HS-5 (cell line): Measurements from ENCODE around the gene PRSS48.
"Not testable (repeated sequence)": the region's sequence is repeated elsewhere in the genome, so short reads cannot be mapped to it uniquely, and the experiment has no call there.

Source experiments
- DNase-seq: peaks from one replicate; pipeline ENCODE4 v3.0.0-alpha.2; 2012; ENCODE audit warnings: low read depth

PRSS48 gene

DNA sequence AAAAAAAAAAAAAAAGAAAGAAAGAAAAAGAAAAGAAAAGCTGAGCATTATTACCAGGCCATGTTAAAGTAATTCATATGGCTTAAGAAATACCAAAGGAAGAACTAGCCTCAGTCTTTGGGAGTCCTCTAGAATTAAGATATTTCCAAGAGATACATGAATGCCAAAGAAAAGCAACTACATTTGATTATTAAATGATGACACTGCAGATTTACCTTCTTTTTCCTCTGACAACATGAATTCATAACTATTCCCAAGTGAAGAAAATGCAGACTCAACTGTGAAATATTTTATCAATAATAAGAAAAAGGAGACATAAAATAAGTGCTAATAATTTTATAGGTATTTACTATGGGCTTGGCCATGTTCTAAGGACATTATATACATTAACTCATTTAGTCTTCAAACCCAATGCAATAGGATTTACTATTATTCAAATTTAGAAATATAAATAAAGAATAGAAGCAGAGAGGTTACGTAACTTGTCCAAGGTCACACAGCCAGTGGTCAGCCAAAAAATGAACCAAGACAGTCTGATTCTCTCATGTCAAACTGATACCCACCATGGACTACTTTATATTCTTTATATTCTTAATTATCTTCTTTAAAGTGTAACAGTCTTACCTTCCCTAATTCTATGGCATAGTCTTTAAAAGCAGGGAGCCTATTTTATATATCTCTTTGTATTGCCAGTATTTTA lies 41.5 kb downstream of the PRSS48 start:
- DNase-seq, result no peak

DNA sequence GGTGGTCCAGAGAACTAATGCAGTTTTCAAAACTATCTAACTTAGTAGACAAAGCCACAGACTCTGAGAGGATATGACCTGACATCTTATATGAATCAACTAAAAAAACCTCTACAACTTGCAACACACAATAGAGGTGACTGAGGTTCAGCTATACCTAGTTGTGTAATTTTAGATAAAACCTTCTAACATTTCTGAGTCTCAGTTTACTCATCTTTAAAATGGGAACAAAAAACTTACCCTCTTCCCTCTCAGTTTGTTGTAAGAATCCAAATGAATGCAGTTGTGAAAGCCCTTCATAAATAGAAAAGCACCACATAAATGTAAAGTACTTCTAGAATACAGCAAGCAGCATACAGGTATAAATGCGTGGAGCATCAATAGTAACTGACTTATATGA lies 42.5 kb downstream of the PRSS48 start:
- no peak for DNase-seq

- no peak for DNase-seq
Observed at GRCh38 chr4:151321586-151321985, 44.6 kb downstream of the PRSS48 start.

GRCh38 chr4:151322161-151322560 lies 45.2 kb downstream of the PRSS48 start:
- DNase-seq, result not testable (repeated sequence)

DNA sequence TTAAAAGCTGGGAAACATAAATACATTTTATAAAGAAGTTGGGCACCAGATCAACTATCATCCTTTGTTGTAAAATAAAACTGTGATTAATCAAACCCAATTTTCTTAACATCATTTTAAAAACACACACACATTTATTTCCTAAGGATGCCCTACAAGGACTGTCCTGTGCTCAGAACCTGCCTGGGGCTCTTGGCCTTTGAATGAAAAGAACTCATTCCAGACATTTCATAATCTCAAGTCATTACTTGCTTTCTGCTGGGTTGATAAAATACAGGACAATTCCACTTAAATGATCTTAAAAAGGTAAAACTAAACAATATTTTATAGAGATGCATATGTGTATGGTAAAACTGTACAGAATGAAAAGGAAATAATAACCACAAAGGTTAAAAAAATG lies 45.6 kb downstream of the PRSS48 start:
- DNase-seq, result no peak

DNA sequence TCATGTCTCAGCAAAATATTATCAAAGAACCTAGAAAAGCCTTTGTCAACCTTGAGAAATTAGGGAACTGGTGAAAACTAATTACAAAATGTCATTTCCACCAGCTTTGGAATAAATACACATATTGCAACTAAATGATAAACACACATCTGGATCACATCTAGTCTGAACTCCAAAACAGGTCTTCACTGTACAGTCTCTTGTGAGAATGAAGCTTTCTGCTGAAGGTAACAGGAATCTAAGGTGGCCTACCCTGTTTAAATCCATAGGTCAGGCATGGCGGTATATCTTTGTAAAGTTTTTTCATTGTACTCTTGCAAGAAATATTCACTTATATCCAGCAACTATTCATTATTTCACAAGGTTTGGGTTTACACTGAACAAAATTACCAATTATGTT lies 46.7 kb downstream of the PRSS48 start:
- DNase-seq, result no peak

- no peak for DNase-seq
Observed at GRCh38 chr4:151324124-151324751, 47.3 kb downstream of the PRSS48 start.

GRCh38 chr4:151324752-151325110 lies 47.8 kb downstream of the PRSS48 start:
- DNase-seq, result no peak

- DNase-seq, result no peak
Observed at GRCh38 chr4:151325111-151325948, 48.4 kb downstream of the PRSS48 start, which contains the start of gene SH3D19. SH3D19 (minus strand) TSS chr4:151325605; CDS start chr4:151325352, 253 bp downstream.

- DNase-seq, result no peak
Observed at GRCh38 chr4:151325949-151326246, 48.9 kb downstream of the PRSS48 start.

GRCh38 chr4:151329217-151330007 lies 52.5 kb downstream of the PRSS48 start:
- DNase-seq, result no peak

DNA sequence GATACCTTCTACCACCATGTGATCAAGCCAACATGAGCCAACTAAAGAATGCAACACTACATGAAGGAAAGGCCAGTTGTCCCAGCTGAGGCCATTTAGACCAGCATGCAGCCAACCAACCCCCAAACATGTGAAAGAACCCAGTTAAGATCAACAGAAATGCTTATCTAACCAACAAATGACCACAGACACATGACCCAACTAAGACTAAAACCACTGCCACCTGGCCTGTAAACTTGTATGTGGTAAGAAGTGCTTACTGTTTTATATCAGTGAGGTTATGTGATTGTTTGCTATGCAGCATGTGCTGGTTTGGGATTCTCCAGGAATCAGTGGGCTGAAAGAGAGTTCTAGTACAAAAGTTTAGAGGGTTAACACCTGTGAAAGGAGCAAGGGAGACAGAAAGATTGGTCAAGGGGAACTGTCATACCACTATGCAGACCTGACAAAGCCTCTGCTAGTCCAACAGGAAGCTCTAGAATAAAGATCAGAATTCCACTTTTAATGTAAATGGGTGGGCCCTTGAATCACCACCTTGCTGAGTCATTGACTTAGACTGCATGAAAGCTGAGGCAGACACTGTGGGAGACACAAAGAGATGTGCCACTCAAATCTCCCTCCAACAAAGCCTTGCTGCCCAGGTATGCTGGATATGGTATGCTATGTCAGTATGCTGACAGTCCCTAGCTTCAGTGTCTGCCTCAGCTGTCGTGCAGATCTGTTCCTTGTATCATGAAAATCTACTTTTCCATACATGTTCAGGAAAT lies 54.5 kb downstream of the PRSS48 start:
- no peak for DNase-seq

DNA sequence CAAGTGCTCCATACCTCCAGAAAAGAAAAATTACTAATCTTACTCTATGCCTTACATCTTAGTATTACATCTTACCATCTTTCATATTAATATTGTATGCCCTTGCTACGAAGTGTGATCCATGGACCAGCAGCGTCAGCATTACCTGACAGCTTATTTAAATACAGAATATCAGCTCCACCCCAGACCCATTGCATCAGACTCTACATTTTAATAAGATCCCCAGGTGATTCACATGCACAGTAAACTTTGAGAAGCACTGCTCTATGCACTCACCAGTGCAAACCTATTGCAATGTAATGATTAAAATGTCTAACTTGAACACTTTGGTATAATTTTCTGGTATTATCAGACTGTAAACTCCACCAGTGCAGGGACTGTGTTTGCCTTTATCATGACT lies 62.5 kb downstream of the PRSS48 start:
- no peak for DNase-seq

DNA sequence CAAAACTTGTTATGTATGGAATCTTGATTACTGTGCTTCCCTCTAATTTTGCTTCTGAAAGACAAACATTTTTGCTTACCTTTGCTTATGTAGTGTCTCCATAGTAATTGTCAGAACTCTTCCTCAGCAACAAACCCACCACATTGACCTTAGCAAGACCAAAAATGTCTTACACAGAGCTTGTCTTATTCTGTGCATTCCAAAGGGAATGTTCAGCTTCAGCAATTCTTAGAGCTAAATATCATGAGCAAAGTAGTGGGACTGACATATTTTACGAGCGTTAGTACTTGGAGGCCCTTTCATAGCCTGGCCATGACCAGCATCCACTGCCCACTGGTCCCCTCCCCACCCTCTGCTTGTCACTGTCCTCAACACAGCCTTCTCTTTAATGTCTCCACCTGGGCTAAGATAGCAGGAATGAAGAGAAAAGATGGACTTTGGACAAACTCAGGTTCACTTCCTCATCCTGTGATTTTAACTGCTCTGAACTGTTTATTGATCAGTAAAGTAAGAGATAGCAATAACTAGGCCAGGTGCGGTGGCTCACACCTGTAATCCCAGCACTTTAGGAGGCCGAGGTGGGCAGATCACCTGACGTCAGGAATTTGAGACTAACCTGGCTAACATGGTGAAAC lies 63.9 kb downstream of the PRSS48 start:
- DNase-seq, result no peak
